GM18861 (cell line): Measurements from ENCODE around the gene ADAM19.
"Not testable (repeated sequence)": the region's sequence is repeated elsewhere in the genome, so short reads cannot be mapped to it uniquely, and the experiment has no call there.

Source experiments
- ATAC-seq: cut with Tn5 transposase; IDR thresholded peaks from one replicate; pipeline ENCODE4 v1.9.1; 2021; ENCODE audit not compliant: unreplicated experiment

ADAM19 gene

GRCh38 chr5:157431544-157432200 lies 143.9 kb downstream of the ADAM19 start:
- ATAC-seq, result peak; percentile 89

- not testable (repeated sequence) for ATAC-seq
Measured at GRCh38 chr5:157429920-157430319, 145.7 kb downstream of the ADAM19 start.
